Pulmonary artery endothelial cell (primary cell): Measurements from ENCODE around the gene TMIGD1. TPM values are rescaled to one million over a fixed set of nuclear protein-coding genes. Genes with fewer than 3 reads are reported as not detected.
"Not testable (repeated sequence)": the region's sequence is repeated elsewhere in the genome, so short reads cannot be mapped to it uniquely, and the experiment has no call there.

Experiments used
- DNase-seq: peaks from one replicate; pipeline ENCODE4 v3.0.0-alpha.2; 2011; ENCODE audit warnings: low read depth, low spot score
- total RNA-seq: library from RNA; depleted of rRNA; stranded (reverse); fragments of >200 nt; gene quantifications from 2 replicates; pipeline ENCODE4 v1.2.3, GENCODE V29; 2014

Gene TMIGD1
- total RNA-seq, 1 donor from 2014 or later = not detected

GRCh38 chr17:30358055-30358760, 24.4 kb upstream of the TMIGD1 start:
- no peak for DNase-seq

GRCh38 chr17:30357476-30357875, 23.6 kb upstream of the TMIGD1 start:
- no peak for DNase-seq

DNA sequence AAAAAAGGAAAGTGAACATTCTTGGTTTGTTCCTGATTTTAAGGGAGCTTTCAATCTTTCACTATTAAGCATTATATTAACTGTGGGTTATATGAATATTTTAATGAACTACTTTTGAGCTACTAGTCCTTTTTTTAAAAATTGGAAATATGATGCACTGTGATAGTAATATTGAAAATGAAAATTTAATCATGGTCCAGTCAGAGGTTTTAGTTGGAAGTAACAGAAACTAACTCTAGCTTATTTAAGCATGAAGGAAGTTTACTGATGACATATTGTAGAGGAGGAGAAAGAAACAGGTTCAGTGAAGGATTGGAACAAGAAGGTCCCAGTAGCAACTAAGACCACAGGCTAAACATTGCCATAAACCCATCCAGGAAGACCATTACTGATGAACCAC, 20.8 kb upstream of the TMIGD1 start:
- DNase-seq = no peak

GRCh38 chr17:30352240-30352814, 18.5 kb upstream of the TMIGD1 start:
- no peak for DNase-seq

- no peak for DNase-seq
These were observed 17.9 kb upstream of the TMIGD1 start for GRCh38 chr17:30351735-30352134.

DNA sequence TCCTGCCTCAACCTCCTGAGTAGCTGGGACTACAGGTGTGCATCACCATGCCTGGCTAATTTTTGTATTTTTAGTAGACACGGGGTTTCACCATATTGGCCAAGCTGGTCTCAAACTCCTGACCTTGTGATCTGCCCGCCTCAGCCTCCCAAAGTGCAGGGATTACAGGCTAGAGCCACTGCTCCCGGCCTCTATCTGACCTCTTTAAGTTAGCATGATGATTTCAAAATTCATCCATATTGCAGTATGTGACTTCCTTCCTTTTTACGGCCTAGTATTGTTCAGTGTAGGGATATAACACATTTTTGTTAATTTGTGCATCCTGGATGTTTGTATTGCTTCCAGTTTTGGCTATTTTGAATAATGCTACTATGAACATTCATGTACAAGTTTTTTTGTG, 17.4 kb upstream of the TMIGD1 start:
- not testable (repeated sequence) for DNase-seq

DNA sequence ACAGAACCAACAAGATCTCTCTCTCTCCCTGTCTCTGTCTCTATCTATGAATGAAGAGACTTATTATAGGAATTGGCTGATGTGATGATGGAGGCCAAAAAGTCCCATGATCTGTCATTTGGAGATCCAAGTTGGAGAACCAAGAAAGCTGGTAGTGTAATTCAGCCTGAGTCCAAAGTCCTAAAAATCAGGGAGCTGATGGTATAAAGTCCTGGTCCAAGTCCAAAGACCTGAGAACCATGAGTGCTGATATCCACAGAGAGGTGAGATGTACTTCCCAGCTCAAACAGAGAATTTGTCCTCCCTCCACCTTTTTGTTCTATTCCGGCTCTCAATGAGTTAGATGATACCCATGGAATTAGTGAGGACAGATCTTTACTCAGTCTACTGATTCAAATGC, 15.4 kb upstream of the TMIGD1 start:
- DNase-seq = no peak

GRCh38 chr17:30347488-30347887, 13.6 kb upstream of the TMIGD1 start:
- DNase-seq = no peak

GRCh38 chr17:30346221-30346795, 12.5 kb upstream of the TMIGD1 start:
- DNase-seq = no peak

DNA sequence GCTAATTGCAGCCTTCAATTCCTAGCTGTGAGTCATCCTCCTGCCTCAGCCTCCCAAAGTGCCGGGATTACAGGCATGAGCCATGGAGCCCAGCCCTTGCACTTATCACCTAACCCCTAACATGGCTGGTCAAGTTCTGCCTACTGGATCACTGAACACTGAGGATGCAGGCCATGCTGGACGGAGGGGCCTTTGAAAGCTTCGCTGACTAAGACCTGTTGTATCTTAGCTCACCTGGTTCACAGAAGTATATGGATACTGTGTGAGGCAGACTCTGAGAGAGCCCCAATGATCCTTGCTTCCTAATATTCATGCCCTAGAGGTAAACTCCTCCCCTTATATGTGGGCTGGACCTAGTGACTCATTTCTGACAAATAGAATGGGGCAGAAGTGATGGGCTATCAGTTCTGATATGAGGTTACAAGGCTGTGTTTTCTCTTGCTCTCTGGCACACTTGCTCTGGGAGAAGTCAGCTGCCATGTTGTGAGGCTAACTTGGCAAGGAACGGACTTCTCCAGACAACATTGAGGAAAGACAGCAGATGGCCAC, 11.7 kb upstream of the TMIGD1 start:
- no peak for DNase-seq

DNA sequence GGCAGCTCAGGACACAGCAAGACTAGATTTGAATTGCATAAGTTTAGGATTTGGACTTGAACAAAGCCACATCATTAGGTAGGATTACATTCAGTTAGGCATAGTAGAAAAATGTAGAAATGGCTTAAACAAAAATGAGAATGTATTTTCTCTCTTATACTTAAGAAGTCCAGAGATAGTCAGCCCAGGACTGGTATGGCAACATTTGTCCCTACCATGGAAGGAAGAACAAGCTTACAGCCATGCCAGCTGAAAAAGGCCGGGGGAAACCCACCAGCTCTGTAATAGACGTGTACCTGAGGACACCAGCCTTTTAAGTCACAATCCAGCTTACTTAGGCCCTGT, 11.2 kb upstream of the TMIGD1 start:
- DNase-seq = no peak

DNA sequence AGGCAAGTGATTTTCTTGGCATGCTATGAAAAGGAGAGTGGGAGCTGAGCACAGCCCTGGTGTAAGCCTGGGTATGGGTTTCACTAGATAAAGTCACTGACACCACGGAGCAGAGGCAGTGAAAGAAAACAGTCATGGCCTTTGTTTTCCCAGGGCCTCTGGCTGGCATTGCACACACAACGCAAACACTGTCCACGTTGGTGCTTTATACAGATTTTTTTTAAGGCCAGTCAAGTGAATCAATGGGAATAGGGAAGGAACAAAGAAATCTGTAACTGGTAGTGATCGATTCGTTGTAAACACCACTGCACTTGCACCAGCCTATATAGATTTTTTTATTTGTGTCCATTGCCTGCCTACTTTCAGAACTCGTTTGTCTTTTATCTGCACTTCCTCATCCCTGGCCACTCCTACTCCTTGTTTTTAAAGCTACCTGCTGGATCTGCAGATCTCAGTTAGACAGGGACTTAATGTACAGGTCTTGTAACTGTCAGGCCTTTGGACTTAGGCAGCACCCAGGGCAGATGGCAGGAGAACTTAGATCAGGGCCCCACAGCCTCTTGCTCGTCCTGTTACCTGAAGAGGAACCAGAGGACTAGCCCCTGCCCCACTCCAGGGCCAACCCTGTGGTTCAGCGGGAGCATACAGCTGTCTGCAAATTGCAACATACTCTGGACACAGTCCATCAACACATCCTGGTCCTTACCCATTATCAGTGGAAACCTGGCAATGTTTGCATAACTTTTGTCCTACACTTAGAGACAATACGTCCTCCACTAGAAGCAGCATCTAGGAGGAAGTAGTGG, 10.6 kb upstream of the TMIGD1 start:
- no peak for DNase-seq

DNA sequence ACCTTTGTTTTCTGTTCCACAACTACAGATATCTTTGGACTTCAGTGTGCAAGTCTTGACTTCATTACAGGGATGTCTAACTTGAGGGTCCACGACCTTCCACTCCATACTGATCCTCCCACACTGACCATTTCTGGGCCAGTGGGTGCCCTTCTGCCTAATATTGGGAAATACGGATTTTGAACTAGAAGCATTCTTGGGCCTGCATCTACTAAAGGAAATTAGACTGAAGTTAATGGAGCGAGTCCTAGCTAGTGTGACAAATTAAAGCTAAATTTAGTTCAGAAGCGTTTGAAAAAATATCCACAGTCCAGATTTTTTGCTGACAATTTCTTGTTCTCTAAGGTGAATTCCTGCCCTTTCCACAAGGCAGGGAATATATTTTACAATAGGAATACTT, 9.9 kb upstream of the TMIGD1 start:
- no peak for DNase-seq

- DNase-seq = not testable (repeated sequence)
These were observed 9.4 kb upstream of the TMIGD1 start for GRCh38 chr17:30343244-30343643.

DNA sequence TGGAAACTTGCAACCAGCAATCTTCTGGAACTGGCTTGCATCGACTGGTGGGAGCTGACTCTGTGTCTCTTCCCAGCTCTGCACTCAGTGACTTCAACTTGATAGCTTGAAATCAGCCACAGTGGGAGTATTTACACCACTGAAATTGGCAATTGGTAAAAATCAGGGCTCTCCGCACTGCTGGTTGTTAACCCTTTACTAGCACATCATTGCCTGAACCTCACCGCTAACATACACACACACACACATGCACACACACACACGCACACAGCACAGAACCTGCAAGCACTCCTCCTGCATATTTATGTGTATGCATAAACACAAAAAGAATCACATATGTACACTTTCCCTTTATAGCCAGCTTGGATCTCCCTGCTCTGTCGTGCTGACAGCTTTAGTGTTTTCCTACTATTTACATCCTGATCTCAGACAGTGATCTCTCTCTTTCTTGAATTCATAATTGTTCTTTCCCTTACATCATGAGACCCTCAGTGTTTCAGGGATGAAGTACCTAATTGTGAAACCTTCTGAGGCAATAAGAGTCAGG, 7.9 kb upstream of the TMIGD1 start:
- no peak for DNase-seq

DNA sequence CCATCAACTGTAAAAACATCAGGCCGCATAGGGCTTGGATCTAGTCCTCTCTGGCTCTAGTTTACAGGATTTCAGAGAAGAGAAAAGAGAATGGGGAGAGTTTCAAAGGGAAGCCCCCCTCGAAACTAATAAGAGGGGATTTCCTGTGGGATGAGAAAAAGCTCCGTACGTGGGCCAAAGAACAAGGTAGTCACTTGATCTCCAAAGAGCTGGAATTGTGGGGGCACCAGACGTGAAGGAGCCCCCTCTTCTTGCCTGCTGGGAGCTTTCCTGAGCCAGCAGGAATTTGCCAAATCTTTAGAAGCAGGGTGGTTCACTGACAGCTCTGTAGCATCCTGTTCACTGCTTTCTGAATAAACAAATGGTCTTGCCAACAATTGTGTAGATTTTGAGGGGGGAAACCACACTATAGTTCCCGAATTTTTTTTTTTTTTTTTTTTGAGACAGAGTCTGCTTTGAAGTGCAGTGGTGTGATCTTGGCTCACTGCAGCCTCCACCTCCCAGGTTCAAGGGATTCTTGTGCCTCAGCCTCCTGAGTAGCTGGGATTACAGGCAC, 7.0 kb upstream of the TMIGD1 start:
- no peak for DNase-seq

GRCh38 chr17:30339086-30339485, 5.2 kb upstream of the TMIGD1 start:
- no peak for DNase-seq

GRCh38 chr17:30337393-30337999, 3.6 kb upstream of the TMIGD1 start:
- no peak for DNase-seq

- DNase-seq = no peak
These were observed 2.7 kb upstream of the TMIGD1 start for GRCh38 chr17:30336369-30337171.

- DNase-seq = no peak
These were observed 564 bp upstream of the TMIGD1 start for GRCh38 chr17:30334421-30334820.
